ENCODE results near the gene CACNA1B.

Gene CACNA1B

DNA sequence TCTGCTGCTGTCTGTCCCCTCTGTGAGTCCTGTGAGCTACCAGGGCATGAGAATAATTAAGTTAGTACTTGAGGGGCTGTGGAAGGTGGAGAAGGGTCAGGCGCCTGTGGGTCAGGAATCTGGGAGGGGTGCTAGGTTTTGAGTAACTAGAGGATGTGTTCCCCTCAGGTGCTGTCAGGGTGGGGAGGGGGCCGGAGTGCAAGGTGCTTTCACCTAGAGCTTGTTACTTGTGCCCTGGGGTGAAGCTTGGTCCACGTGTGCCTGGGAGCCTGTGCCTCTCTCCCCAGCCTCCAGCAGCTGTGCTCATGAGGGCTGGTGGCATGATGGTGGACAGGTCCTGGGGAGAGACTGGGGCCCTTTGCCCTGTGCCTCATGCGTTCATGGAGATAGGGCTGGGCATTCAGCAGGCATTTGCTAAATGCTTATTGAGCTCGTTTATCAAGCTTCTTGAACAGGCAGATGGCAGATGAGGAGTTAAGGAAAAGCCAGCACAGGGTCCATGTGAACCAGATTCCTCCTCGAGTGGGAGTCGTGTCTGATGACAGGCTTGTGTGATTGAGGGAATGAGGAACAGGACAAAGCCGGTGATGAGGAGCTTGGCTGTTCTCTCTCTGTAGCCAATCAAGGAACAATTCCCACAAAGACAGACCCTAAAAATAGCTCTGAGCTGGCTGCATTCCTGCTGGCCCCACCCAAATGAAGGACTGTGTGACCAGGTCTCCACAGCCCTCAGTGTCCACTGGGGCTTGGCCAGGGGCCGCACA is 40.9 kb downstream of the CACNA1B start:
- no peak for ATAC-seq
- H3K27ac Mint-ChIP-seq = no peak overlapping the region
- no peak overlapping the region for H3K4me3 Mint-ChIP-seq
- no peaks in the 10 kb centered on the region for H3K36me3 Mint-ChIP-seq
- no peaks in the 10 kb centered on the region for H3K4me1 Mint-ChIP-seq
- peaks cover 45% of the 10 kb centered on the region for H3K27me3 Mint-ChIP-seq
- H3K9me3 Mint-ChIP-seq = no peaks in the 10 kb centered on the region

DNA sequence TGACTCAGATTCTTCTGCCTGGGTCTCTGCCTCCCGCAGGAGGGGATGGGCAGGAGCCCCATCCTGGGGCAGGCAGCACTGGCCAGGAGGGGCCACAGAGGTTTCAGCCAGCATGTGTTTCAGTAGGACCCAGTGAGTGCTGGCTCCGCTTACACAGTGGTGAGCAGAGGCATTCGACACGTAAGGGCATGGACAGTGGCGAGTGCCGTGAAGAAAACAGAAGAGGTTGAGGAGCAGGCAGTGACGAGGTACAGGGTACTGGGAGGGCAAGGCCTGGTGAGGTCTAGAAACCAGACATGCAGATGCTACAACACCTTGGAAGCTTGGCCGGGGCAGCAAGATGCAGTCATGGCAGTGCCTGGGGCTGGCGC is 41.5 kb downstream of the CACNA1B start:
- ATAC-seq = no peak
- no peak overlapping the region for H3K27ac Mint-ChIP-seq
- no peaks in the 10 kb centered on the region for H3K36me3 Mint-ChIP-seq
- no peak overlapping the region for H3K4me3 Mint-ChIP-seq
- H3K4me1 Mint-ChIP-seq = no peaks in the 10 kb centered on the region
- peaks cover 43% of the 10 kb centered on the region for H3K27me3 Mint-ChIP-seq
- H3K9me3 Mint-ChIP-seq = no peaks in the 10 kb centered on the region

GRCh38 chr9:137919649-137920141 is 42.1 kb downstream of the CACNA1B start:
- Mint-ChIP-seq H3K27me3 (peaks cover 37% of the 10 kb centered on the region), H3K27ac (no peak overlapping the region), H3K4me3 (no peak overlapping the region), H3K36me3 (no peaks in the 10 kb centered on the region), H3K4me1 (no peaks in the 10 kb centered on the region), H3K9me3 (no peaks in the 10 kb centered on the region)
- ATAC-seq = no peak

- no peaks in the 10 kb centered on the region for H3K9me3 Mint-ChIP-seq
- no peak overlapping the region for H3K4me3 Mint-ChIP-seq
- H3K27ac Mint-ChIP-seq = no peak overlapping the region
- no peaks in the 10 kb centered on the region for H3K4me1 Mint-ChIP-seq
- H3K27me3 Mint-ChIP-seq = peaks cover 33% of the 10 kb centered on the region
- H3K36me3 Mint-ChIP-seq = no peaks in the 10 kb centered on the region
- no peak for ATAC-seq
These were observed 43.2 kb downstream of the CACNA1B start for GRCh38 chr9:137920753-137921152.

- H3K36me3 Mint-ChIP-seq = no peaks in the 10 kb centered on the region
- peaks cover 29% of the 10 kb centered on the region for H3K27me3 Mint-ChIP-seq
- no peak overlapping the region for H3K4me3 Mint-ChIP-seq
- ATAC-seq = no peak
- H3K4me1 Mint-ChIP-seq = no peaks in the 10 kb centered on the region
- no peak overlapping the region for H3K27ac Mint-ChIP-seq
- H3K9me3 Mint-ChIP-seq = peaks cover 9% of the 10 kb centered on the region
These were observed 46.6 kb downstream of the CACNA1B start for GRCh38 chr9:137924169-137924568.

DNA sequence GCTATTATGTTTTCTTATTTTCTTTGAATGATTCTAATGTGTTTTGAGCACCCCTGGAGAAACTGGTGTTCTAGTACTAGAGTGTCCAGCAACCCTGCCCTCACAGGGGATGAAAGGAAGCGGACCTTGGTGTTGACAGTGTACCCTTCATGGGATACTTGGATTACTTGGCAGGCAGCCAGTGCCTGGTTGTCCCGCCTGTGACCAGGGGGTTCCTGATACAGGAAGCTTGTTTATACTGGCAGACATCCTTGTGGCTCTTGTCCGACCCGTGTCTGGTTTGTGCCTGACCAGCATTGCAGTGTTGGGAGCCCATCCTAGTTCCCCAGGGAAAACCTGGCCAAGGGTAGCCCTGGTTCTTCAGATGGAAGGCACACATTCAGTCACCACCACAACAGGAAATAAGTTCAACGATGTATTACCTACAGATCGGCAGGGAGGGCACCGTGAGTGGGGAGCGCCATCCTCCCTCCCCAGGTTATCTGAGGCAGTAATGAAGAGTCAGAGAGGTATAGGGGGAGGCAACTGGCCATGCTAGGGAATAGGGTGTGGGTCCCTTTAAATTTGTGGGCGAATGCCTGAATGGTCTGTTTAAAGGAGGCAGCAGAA is 47.3 kb downstream of the CACNA1B start:
- Mint-ChIP-seq H3K36me3 (no peaks in the 10 kb centered on the region), H3K4me1 (no peaks in the 10 kb centered on the region), H3K4me3 (no peak overlapping the region), H3K27ac (no peak overlapping the region), H3K27me3 (peaks cover 22% of the 10 kb centered on the region), H3K9me3 (peaks cover 9% of the 10 kb centered on the region)
- ATAC-seq = no peak

GRCh38 chr9:137943655-137944054 is 66.1 kb downstream of the CACNA1B start:
- no peak for ATAC-seq
- no peaks in the 10 kb centered on the region for H3K4me1 Mint-ChIP-seq
- no peak overlapping the region for H3K4me3 Mint-ChIP-seq
- peaks cover 4% of the 10 kb centered on the region for H3K36me3 Mint-ChIP-seq
- no peak overlapping the region for H3K27ac Mint-ChIP-seq
- peaks cover 4% of the 10 kb centered on the region for H3K27me3 Mint-ChIP-seq
- peaks cover 29% of the 10 kb centered on the region for H3K9me3 Mint-ChIP-seq

- Mint-ChIP-seq H3K27ac (no peak overlapping the region), H3K9me3 (peaks cover 23% of the 10 kb centered on the region), H3K36me3 (peaks cover 4% of the 10 kb centered on the region), H3K27me3 (peaks cover 3% of the 10 kb centered on the region), H3K4me3 (no peak overlapping the region), H3K4me1 (no peaks in the 10 kb centered on the region)
- no peak for ATAC-seq
These were observed 68.0 kb downstream of the CACNA1B start for GRCh38 chr9:137945581-137945980.

DNA sequence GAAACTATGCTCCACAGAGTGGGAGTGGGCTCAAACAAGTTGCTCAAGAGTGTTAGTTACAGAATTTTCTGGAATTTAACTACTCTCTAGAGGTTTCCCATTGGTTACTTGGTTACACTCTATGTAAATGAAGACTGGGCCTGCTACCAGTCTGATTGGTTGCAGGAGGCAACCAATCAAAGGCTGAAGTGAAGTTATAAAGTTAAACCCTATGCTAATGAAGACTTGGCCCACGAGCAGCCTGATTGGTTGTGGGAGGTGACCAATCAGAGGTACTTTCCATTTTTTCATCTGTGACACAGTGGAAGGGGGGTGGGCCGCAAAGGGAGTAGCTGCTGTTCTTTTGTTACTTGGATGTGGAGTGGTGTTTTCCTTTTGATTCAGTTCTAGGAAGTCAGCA is 69.4 kb downstream of the CACNA1B start:
- Mint-ChIP-seq H3K9me3 (peaks cover 16% of the 10 kb centered on the region), H3K27ac (no peak overlapping the region), H3K36me3 (peaks cover 4% of the 10 kb centered on the region), H3K4me1 (no peaks in the 10 kb centered on the region), H3K27me3 (peaks cover 10% of the 10 kb centered on the region), H3K4me3 (no peak overlapping the region)
- no peak for ATAC-seq

DNA sequence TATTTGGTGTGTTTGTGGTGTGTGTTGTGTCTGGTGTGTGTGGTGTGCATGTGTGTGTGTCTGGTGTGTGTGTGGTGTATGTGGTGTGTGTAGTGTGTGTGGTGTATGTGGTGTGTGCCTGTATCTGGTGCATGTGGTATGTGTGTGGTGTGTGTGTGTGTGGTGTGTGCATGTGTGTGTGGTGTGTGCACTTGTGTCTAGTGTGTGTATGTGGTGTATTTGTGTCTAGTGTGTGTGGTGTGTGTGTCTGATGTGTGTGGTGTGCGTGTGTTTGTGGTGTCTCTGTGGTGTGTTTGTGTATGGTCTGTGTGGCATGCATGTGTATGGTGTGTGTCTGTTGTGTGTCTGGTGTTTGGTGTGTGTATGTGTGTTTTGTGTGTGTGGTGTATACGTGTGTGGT is 71.1 kb downstream of the CACNA1B start:
- no peaks in the 10 kb centered on the region for H3K4me1 Mint-ChIP-seq
- peaks cover 9% of the 10 kb centered on the region for H3K9me3 Mint-ChIP-seq
- H3K36me3 Mint-ChIP-seq = no peaks in the 10 kb centered on the region
- no peak overlapping the region for H3K4me3 Mint-ChIP-seq
- H3K27me3 Mint-ChIP-seq = peaks cover 26% of the 10 kb centered on the region
- ATAC-seq = no peak
- H3K27ac Mint-ChIP-seq = no peak overlapping the region

DNA sequence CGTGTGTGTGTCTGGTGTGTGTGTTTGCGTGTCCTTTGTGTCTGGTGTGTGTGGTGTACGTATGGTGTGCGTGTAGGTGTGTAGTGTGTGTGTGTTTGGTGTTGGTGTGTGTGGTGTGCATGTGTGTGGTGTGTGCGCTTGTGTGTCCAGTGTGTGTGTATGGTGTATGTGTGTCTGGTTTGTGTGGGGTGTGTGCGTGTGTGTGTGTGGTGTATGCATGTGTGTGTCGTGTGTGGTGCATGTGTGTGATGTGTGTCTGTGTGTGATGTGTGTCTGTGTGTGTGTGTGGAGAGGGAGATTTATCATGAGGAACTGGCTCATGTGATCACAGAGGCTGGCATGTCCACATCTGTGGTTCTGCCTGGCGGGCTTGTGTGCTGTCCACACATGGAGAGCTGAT is 71.7 kb downstream of the CACNA1B start:
- no peak for ATAC-seq
- H3K36me3 Mint-ChIP-seq = no peaks in the 10 kb centered on the region
- peaks cover 30% of the 10 kb centered on the region for H3K27me3 Mint-ChIP-seq
- H3K9me3 Mint-ChIP-seq = peaks cover 9% of the 10 kb centered on the region
- no peaks in the 10 kb centered on the region for H3K4me1 Mint-ChIP-seq
- no peak overlapping the region for H3K4me3 Mint-ChIP-seq
- H3K27ac Mint-ChIP-seq = no peak overlapping the region

GRCh38 chr9:137951107-137951506 is 73.5 kb downstream of the CACNA1B start:
- H3K27me3 Mint-ChIP-seq = peaks cover 38% of the 10 kb centered on the region
- H3K9me3 Mint-ChIP-seq = peaks cover 6% of the 10 kb centered on the region
- H3K36me3 Mint-ChIP-seq = no peaks in the 10 kb centered on the region
- ATAC-seq = no peak
- H3K4me3 Mint-ChIP-seq = no peak overlapping the region
- H3K4me1 Mint-ChIP-seq = no peaks in the 10 kb centered on the region
- no peak overlapping the region for H3K27ac Mint-ChIP-seq

GRCh38 chr9:137951597-137952490 is 74.3 kb downstream of the CACNA1B start:
- Mint-ChIP-seq H3K27me3 (peaks cover 38% of the 10 kb centered on the region), H3K36me3 (no peaks in the 10 kb centered on the region), H3K9me3 (peaks cover 3% of the 10 kb centered on the region), H3K4me1 (no peaks in the 10 kb centered on the region), H3K27ac (no peak overlapping the region), H3K4me3 (no peak overlapping the region)
- no peak for ATAC-seq

- H3K4me3 Mint-ChIP-seq = no peak overlapping the region
- no peaks in the 10 kb centered on the region for H3K9me3 Mint-ChIP-seq
- H3K27ac Mint-ChIP-seq = no peak overlapping the region
- H3K27me3 Mint-ChIP-seq = peaks cover 38% of the 10 kb centered on the region
- H3K36me3 Mint-ChIP-seq = no peaks in the 10 kb centered on the region
- H3K4me1 Mint-ChIP-seq = no peaks in the 10 kb centered on the region
- no peak for ATAC-seq
These were observed 75.5 kb downstream of the CACNA1B start for GRCh38 chr9:137952976-137953666.

Data from stimulated activated memory B cell treated with anti-CD40 and anti-IgM and Interleukin-4, amounts not matched to agents 10 μg/mL and 1 μg/mL and 100 μg/mL, for 72 hours (primary cell).